ENCODE results near the gene SLC25A12. TPM values are rescaled to one million over a fixed set of nuclear protein-coding genes. Genes with fewer than 3 reads are reported as not detected.

Gene SLC25A12, protein sequence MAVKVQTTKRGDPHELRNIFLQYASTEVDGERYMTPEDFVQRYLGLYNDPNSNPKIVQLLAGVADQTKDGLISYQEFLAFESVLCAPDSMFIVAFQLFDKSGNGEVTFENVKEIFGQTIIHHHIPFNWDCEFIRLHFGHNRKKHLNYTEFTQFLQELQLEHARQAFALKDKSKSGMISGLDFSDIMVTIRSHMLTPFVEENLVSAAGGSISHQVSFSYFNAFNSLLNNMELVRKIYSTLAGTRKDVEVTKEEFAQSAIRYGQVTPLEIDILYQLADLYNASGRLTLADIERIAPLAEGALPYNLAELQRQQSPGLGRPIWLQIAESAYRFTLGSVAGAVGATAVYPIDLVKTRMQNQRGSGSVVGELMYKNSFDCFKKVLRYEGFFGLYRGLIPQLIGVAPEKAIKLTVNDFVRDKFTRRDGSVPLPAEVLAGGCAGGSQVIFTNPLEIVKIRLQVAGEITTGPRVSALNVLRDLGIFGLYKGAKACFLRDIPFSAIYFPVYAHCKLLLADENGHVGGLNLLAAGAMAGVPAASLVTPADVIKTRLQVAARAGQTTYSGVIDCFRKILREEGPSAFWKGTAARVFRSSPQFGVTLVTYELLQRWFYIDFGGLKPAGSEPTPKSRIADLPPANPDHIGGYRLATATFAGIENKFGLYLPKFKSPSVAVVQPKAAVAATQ
- 111 and 122 TPM in 2 replicates for polyA plus RNA-seq
- polyA minus RNA-seq: 106 and 114 TPM in 2 replicates

- peak; percentile 55 for TF ChIP-seq SMC3 (conservative IDR thresholded peaks at IDR 0.05; ENCODE audit: poor library complexity)
- no peak for TF ChIP-seq CTCF (IDR thresholded peaks at IDR 0.05; ENCODE audit: poor library complexity, severe bottlenecking)
- TF ChIP-seq TAF1 (IDR thresholded peaks at IDR 0.05; ENCODE audit: low read depth): peak; percentile 64
- peak; percentile 58 for TF ChIP-seq EP300 (conservative IDR thresholded peaks at IDR 0.05; ENCODE audit: poor library complexity, severe bottlenecking)
- TF ChIP-seq REST (IDR thresholded peaks at IDR 0.05; ENCODE audit: borderline replicate concordance): no peak
- TF ChIP-seq POLR2AphosphoS5 (IDR thresholded peaks at IDR 0.05): peak; percentile 88
- TF ChIP-seq MXI1 (conservative IDR thresholded peaks at IDR 0.05; ENCODE audit: poor library complexity, severe bottlenecking): peak; percentile 86
- TF ChIP-seq RAD21 (conservative IDR thresholded peaks at IDR 0.05): peak; percentile 44
- H3K4me2 ChIP-seq (ENCODE audit: low read length): peak within 1 kb of the TSS; percentile 91
- peak within 1 kb of the TSS; percentile 78 for H3K4me3 ChIP-seq (ENCODE audit: low read length)
- no peaks in the 10 kb centered on the region for H3K9me3 ChIP-seq (ENCODE audit: low read length)
- H2AFZ ChIP-seq (ENCODE audit: low read depth, low read length): peak within 1 kb of the TSS; percentile 86
- H4K20me1 ChIP-seq (ENCODE audit: insufficient read depth): no peaks in the 10 kb centered on the region
- H3K36me3 ChIP-seq (ENCODE audit: insufficient read depth, low read length): peaks cover 6% of the 10 kb centered on the region
- H3K9ac ChIP-seq (ENCODE audit: low read length): peak within 1 kb of the TSS; percentile 81
- H3F3A ChIP-seq (ENCODE audit: insufficient read depth, low read length, poor library complexity, severe bottlenecking): no peaks in the 10 kb centered on the region
- peak within 1 kb of the TSS; percentile 77 for H3K27ac ChIP-seq (ENCODE audit: low read length)
- H3K79me2 ChIP-seq (replicated peaks; ENCODE audit: insufficient read depth, low read length): peaks cover 30% of the 10 kb centered on the region
- no peaks in the 10 kb centered on the region for H3K9me2 ChIP-seq (ENCODE audit: insufficient read depth, low read length)
- H3K27me3 ChIP-seq (ENCODE audit: insufficient read depth, low read depth, low read length): no peaks in the 10 kb centered on the region
These were observed at the start of gene SLC25A12 for GRCh38 chr2:171893824-171894611. SLC25A12 (minus strand) TSS chr2:171894244; CDS start chr2:171894214, 30 bp downstream.

DNA sequence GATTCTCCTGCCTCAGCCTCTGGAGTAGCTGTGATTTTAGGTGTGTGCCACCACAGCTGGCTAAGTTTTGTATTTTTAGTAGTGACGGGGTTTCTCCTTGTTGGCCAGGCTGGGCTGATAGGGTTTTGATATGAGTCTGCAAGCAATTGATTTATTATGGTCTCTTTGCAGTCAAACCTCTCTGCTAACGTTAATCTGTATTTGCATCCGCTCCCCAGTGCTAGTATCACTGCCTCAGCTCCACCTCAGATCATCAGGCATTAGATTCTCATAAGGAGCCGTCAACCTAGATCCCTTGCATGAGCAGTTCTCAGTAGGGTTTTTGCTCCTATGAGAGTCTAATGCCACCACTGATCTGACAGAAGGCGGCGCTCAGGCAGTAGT lies 47.3 kb upstream of the SLC25A12 start:
- H2AFZ ChIP-seq (ENCODE audit: low read depth, low read length): no peak overlapping the region
- peaks cover 17% of the 10 kb centered on the region for H3K79me2 ChIP-seq (replicated peaks; ENCODE audit: insufficient read depth, low read length)
- no peaks in the 10 kb centered on the region for H3K27me3 ChIP-seq (ENCODE audit: insufficient read depth, low read depth, low read length)
- no peak for TF ChIP-seq EP300 (conservative IDR thresholded peaks at IDR 0.05; ENCODE audit: poor library complexity, severe bottlenecking)
- TF ChIP-seq POLR2AphosphoS5 (IDR thresholded peaks at IDR 0.05): no peak
- TF ChIP-seq EZH2 (IDR thresholded peaks at IDR 0.05; ENCODE audit: borderline replicate concordance, insufficient read depth, low read length, poor library complexity, severe bottlenecking): no peak
- TF ChIP-seq TAF1 (IDR thresholded peaks at IDR 0.05; ENCODE audit: low read depth): no peak
- TF ChIP-seq MXI1 (conservative IDR thresholded peaks at IDR 0.05; ENCODE audit: poor library complexity, severe bottlenecking): no peak
- no peak for TF ChIP-seq RAD21 (conservative IDR thresholded peaks at IDR 0.05)
- no peak for TF ChIP-seq CTCF (IDR thresholded peaks at IDR 0.05; ENCODE audit: poor library complexity, severe bottlenecking)
- TF ChIP-seq SMC3 (conservative IDR thresholded peaks at IDR 0.05; ENCODE audit: poor library complexity): no peak
- no peak for TF ChIP-seq REST (IDR thresholded peaks at IDR 0.05; ENCODE audit: borderline replicate concordance)
- no peak overlapping the region for H3K4me2 ChIP-seq (ENCODE audit: low read length)
- H3K9ac ChIP-seq (ENCODE audit: low read length): no peak overlapping the region
- peaks cover 5% of the 10 kb centered on the region for H3K9me3 ChIP-seq (ENCODE audit: low read length)
- H3F3A ChIP-seq (ENCODE audit: insufficient read depth, low read length, poor library complexity, severe bottlenecking): no peaks in the 10 kb centered on the region
- no peaks in the 10 kb centered on the region for H3K36me3 ChIP-seq (ENCODE audit: insufficient read depth, low read length)
- no peaks in the 10 kb centered on the region for H4K20me1 ChIP-seq (ENCODE audit: insufficient read depth)
- no peak overlapping the region for H3K27ac ChIP-seq (ENCODE audit: low read length)
- H3K4me3 ChIP-seq (ENCODE audit: low read length): no peak overlapping the region
- H3K9me2 ChIP-seq (ENCODE audit: insufficient read depth, low read length): no peaks in the 10 kb centered on the region

All from neural cell (in vitro differentiated cells).